Measurements from ENCODE around the gene RTP3. TPM values are rescaled to one million over a fixed set of nuclear protein-coding genes. Genes with fewer than 3 reads are reported as not detected.
A peak's percentile ranks its signal among the peaks of the same experiment; 100 is the strongest.

RTP3 gene
- total RNA-seq (not detected), polyA plus RNA-seq (not detected)
- long read RNA-seq, donor 1 = 0 reads
- long read RNA-seq, donor 2 = 0 reads
- long read RNA-seq, donor 3 = 0 reads
- long read RNA-seq, donor 4 = 0 reads
- long read RNA-seq, donor 5 = 0 reads
- long read RNA-seq, donor 6 = 0 reads
- long read RNA-seq, donor 7 = 0 reads
- long read RNA-seq, donor 8 = 0 reads
- long read RNA-seq, donor 9 = 0 reads
- long read RNA-seq, donor 10 = 0 reads

DNA sequence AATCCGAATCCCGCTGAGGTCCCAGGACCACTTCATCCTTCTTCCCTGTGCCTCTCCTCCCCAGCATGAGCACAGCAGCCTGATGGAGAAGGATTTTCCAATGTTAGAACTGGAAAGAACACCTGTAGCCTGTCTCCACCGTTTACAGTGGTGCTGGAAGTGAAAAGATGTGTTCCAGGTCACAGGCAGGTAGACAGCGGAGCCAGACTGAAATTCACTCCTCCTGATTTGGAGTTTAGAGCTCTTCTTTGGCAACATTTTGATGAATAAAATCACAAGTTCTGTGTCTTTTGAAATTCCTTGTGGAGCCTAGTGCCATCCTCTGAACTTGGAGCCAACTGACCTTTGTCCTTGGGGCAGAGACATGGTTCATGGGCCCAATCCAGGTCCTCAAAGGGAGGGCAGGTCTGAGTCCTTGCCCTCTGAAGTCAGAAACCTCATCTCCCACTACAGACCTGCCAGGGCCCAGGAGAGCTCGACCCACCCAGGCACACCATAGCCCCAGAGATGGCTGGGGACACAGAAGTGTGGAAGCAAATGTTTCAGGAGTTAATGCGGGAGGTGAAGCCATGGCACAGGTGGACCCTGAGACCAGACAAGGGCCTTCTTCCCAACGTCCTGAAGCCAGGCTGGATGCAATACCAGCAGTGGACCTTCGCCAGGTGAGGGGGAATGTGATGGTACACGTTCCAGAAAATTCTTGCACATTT lies at the start of gene RTP3:
Gene RTP3 (plus strand): TSS at position 421 of the 710 bp plus-strand sequence. CDS start 87 bp downstream, at position 508.
- 74 to 84% (median 75%) methylated on average over 8 to 9 of the region's 9 CpGs for whole genome bisulfite sequencing, 4 donors
- H3K36me3 ChIP-seq (replicated peaks in 1 of 2) = no peaks in the 10 kb centered on the region
- H3K9me3 ChIP-seq (replicated peaks in 1 of 3) = no peaks in the 10 kb centered on the region
- H3K27ac ChIP-seq = no peak within 1 kb of the TSS
- H3K4me3 ChIP-seq = no peak within 1 kb of the TSS
- no peak for DNase-seq
- no peaks in the 10 kb centered on the region for H3K4me1 ChIP-seq (replicated peaks in 1 of 2)
- H3K27me3 ChIP-seq = no peaks in the 10 kb centered on the region
- TF ChIP-seq, protein P1, sequence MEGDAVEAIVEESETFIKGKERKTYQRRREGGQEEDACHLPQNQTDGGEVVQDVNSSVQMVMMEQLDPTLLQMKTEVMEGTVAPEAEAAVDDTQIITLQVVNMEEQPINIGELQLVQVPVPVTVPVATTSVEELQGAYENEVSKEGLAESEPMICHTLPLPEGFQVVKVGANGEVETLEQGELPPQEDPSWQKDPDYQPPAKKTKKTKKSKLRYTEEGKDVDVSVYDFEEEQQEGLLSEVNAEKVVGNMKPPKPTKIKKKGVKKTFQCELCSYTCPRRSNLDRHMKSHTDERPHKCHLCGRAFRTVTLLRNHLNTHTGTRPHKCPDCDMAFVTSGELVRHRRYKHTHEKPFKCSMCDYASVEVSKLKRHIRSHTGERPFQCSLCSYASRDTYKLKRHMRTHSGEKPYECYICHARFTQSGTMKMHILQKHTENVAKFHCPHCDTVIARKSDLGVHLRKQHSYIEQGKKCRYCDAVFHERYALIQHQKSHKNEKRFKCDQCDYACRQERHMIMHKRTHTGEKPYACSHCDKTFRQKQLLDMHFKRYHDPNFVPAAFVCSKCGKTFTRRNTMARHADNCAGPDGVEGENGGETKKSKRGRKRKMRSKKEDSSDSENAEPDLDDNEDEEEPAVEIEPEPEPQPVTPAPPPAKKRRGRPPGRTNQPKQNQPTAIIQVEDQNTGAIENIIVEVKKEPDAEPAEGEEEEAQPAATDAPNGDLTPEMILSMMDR (IDR thresholded peaks at IDR 0.05) = no peak
- TF ChIP-seq POLR2A (IDR thresholded peaks at IDR 0.05) = no peak
- intact Hi-C loops (cut with DNase I) = no loop called here

DNA sequence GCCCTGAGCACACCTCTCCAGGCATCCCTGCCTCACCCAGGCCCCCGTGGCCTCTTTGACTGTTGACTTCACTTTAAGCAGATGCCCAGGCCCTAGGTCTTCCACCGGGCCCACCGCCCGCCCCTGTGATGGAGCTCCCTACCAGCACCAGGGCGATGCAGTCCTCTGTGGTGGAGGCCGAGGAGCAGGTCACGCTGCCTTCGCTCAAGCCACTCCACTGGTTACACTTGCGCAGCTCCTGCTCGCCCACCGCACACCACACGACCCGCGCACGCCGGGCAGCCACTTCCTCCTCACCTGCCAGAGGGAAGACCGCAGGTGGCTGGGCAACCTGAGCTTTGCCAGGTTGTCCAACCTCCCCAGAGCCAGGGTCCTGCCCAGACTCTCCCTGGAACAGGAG lies 49.1 kb upstream of the RTP3 start:
- WGBS, 4 donors = 88 to 96% (median 92%) methylated on average over 12 to 17 of the region's 17 CpGs
- Histone ChIP-seq H3K9me3 (replicated peaks in 1 of 3) (no peaks in the 10 kb centered on the region), H3K4me3 (no peak overlapping the region), H3K36me3 (replicated peaks in 1 of 2) (no peaks in the 10 kb centered on the region), H3K4me1 (replicated peaks in 1 of 2) (no peaks in the 10 kb centered on the region), H3K27me3 (peaks cover 6% of the 10 kb centered on the region), H3K27ac (no peak overlapping the region)
- TF ChIP-seq POLR2A (IDR thresholded peaks at IDR 0.05) = no peak
- TF ChIP-seq, protein P1 (IDR thresholded peaks at IDR 0.05) = no peak
- intact Hi-C loops (cut with DNase I) = no loop called here
- no peak for DNase-seq

DNA sequence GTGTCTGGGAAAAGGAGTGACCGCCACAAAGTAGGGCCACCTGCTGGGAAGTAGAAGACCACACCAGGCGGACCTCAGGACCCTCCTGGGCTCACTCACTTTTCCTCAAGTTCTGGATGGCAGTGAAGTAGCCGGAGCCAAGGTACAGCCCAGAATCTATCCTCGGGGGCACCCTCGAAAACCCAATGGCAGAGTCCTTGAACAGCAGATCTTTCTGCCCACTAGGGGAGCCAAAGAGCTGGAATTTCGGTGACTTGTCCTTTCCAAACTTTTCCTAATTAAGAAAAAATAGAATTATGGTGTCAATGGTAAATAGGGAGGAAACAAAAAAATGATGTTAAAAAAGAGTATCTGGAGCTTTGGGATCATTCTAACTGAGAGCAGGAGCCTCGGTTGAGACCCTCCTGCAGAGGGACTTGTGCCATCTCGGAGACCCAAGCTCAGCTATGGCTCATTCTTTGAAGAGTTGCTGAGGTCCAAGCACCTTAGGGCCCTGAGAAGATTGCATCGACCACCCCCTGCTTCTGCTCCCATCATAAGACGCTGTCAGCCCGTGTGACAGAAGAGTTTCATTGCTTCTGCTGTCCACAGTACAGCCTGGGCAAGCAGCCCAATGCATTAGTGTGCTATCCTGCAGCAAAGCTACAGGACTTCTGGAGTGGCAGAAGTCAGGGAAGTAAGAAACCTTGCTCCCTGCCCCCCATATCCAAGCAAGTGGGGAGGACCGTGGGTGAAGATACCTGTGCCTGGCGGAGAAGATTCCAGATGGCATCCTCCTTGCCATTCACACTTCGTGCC lies 47.8 kb upstream of the RTP3 start:
- Histone ChIP-seq H3K27ac (no peak overlapping the region), H3K4me1 (replicated peaks in 1 of 2) (no peaks in the 10 kb centered on the region), H3K9me3 (replicated peaks in 1 of 3) (no peaks in the 10 kb centered on the region), H3K27me3 (peaks cover 6% of the 10 kb centered on the region), H3K4me3 (no peak overlapping the region), H3K36me3 (replicated peaks in 1 of 2) (no peaks in the 10 kb centered on the region)
- 62 to 69% (median 65%) methylated on average over 14 of the region's 14 CpGs for WGBS, 4 donors
- no peak for DNase-seq
- no peak for TF ChIP-seq POLR2A (IDR thresholded peaks at IDR 0.05)
- TF ChIP-seq, protein P1 (IDR thresholded peaks at IDR 0.05) = peak in 5 of 6 experiments; percentile 14 to 38 (median 28)
- intact Hi-C loops (cut with DNase I) = no loop called here

DNA sequence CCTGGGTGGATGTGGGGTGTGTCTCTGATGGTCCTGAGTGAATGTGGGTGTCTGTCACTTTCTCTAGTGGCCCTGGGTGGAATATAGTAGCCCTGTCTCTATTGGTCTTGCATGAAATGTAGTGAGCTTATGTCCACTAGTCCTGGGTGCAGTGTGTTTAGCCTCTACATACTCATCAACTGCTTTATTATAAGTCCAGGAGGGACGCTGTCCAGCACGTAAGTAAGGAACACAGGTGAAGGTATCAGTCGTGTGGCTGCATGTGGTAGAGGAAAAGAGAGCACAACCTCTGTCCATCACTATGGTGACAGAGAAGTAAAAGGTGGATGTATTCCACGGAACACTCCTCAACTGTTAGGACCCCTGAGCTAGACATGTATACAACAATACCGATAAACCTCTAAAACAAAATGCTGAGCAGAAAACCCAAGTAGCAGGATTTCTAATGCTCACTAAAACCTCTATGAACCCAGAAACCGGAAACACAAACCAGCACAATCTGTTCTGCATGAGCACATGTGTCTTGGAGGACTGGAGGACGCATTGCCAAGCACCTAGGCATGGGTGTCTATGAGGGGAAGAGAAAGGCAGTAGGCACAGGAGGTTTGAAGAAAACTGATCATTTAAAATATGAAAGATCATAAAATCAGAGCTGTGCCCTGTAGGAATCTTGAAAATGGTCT lies 44.1 kb upstream of the RTP3 start:
- H3K27ac ChIP-seq = no peak overlapping the region
- TF ChIP-seq, protein P1 (IDR thresholded peaks at IDR 0.05) = no peak
- TF ChIP-seq POLR2A (IDR thresholded peaks at IDR 0.05) = no peak
- no peak for DNase-seq
- intact Hi-C loops (cut with DNase I) = no loop called here
- WGBS, 4 donors = 66 to 75% (median 75%) methylated on average over 7 of the region's 7 CpGs
- H3K4me1 ChIP-seq (replicated peaks in 1 of 2) = no peaks in the 10 kb centered on the region
- H3K9me3 ChIP-seq (replicated peaks in 1 of 3) = no peaks in the 10 kb centered on the region
- no peaks in the 10 kb centered on the region for H3K36me3 ChIP-seq (replicated peaks in 1 of 2)
- H3K27me3 ChIP-seq = peaks cover 6% of the 10 kb centered on the region
- no peak overlapping the region for H3K4me3 ChIP-seq

Measured in adrenal gland (tissue), 19 donors.